Thoracic aorta (tissue), 2 donors: ENCODE results near the gene LDLRAD4. TPM values are rescaled to one million over a fixed set of nuclear protein-coding genes. Genes with fewer than 3 reads are reported as not detected.

Source experiments
- ATAC-seq: fragments of 150-250 bp; one replicate; pipeline ENCODE4 v1.8.0; 2017; ENCODE audit warnings: low read depth; ENCODE audit not compliant: insufficient number of reproducible peaks, low FRiP score
- DNase-seq: peaks from one replicate; pipeline ENCODE4 v3.0.0-alpha.2; 2020; ENCODE audit warnings: low spot score
- H3K27ac ChIP-seq, 2 donors: fragments of 200-600 bp; sonication (generic); 1 replicate in 1 of 2; 2 replicates in 1 of 2; pipeline ENCODE4 v1.5.1; 2016; ENCODE audit warnings: mild to moderate bottlenecking in 2 of 2, moderate library complexity in 2 of 2
- H3K27me3 ChIP-seq: fragments of 200-600 bp; sonication (generic); replicated peaks from 2 replicates; pipeline ENCODE4 v1.6.0; 2016; ENCODE audit warnings: mild to moderate bottlenecking; ENCODE audit not compliant: insufficient read depth
- H3K36me3 ChIP-seq: fragments of 200-600 bp; sonication (generic); one replicate; pipeline ENCODE4 v1.5.1; 2016
- H3K4me1 ChIP-seq, 2 donors: fragments of 200-600 bp; sonication (generic); 1 replicate in 1 of 2; 2 replicates in 1 of 2; pipeline versions ENCODE4 v1.5.1 to v1.6.0; 2016; ENCODE audit warnings: low read depth in 2 of 2, mild to moderate bottlenecking in 1 of 2; ENCODE audit not compliant: control insufficient read depth in 1 of 2
- H3K4me3 ChIP-seq: fragments of 200-600 bp; sonication (generic); 2 replicates; pipeline ENCODE4 v1.5.1; 2016; ENCODE audit warnings: mild to moderate bottlenecking
- H3K9me3 ChIP-seq: fragments of 200-600 bp; sonication (generic); 2 replicates; pipeline ENCODE4 v1.5.1; 2016
- CTCF ChIP-seq: fragments of 200-600 bp; sonication (generic); IDR thresholded peaks from one replicate; pipeline ENCODE4 v1.5.1; 2019; ENCODE audit warnings: antibody characterized with exemption
- total RNA-seq, 2 donors: library from RNA; depleted of rRNA; stranded (reverse); fragments of >200 nt; gene quantifications; one replicate each; pipeline versions ENCODE4 v1.1.0 to v1.2.3, GENCODE V29; 2016

LDLRAD4 gene
- total RNA-seq, 2 donors from 2014 or later, result 98.4 to 135 TPM

- Histone ChIP-seq H3K4me3 (no peak overlapping the region), H3K9me3 (no peaks in the 10 kb centered on the region), H3K27ac (no peak overlapping the region), H3K36me3 (no peaks in the 10 kb centered on the region), H3K27me3 (no peaks in the 10 kb centered on the region), H3K4me1 (peaks cover 10 to 36% of the 10 kb centered on the region in 2 donors)
- ATAC-seq (no peak), DNase-seq (no peak)
- no peak for TF ChIP-seq CTCF
Measured at GRCh38 chr18:13559754-13560153, 341.2 kb downstream of the LDLRAD4 start.

- DNase-seq, result no peak
- no peaks in the 10 kb centered on the region for H3K27me3 ChIP-seq
- H3K27ac ChIP-seq, result no peak overlapping the region
- H3K4me3 ChIP-seq, result no peak overlapping the region
- H3K4me1 ChIP-seq, result peaks cover 14 to 41% of the 10 kb centered on the region in 2 donors
- ATAC-seq, result no peak
- no peaks in the 10 kb centered on the region for H3K36me3 ChIP-seq
- TF ChIP-seq CTCF, result no peak
- no peaks in the 10 kb centered on the region for H3K9me3 ChIP-seq
Measured at GRCh38 chr18:13560306-13560705, 341.7 kb downstream of the LDLRAD4 start.

GRCh38 chr18:13562494-13563029, 344.0 kb downstream of the LDLRAD4 start:
- no peak overlapping the region for H3K27ac ChIP-seq
- H3K36me3 ChIP-seq, result no peaks in the 10 kb centered on the region
- H3K4me3 ChIP-seq, result no peak overlapping the region
- no peaks in the 10 kb centered on the region for H3K9me3 ChIP-seq
- DNase-seq (no peak), ATAC-seq (no peak)
- peaks cover 14 to 59% of the 10 kb centered on the region in 2 donors for H3K4me1 ChIP-seq
- H3K27me3 ChIP-seq, result no peaks in the 10 kb centered on the region
- no peak for TF ChIP-seq CTCF

- DNase-seq, result no peak
- no peak for ATAC-seq
- TF ChIP-seq CTCF, result no peak
- Histone ChIP-seq H3K4me1 (peaks cover 8 to 52% of the 10 kb centered on the region in 2 donors), H3K9me3 (no peaks in the 10 kb centered on the region), H3K36me3 (no peaks in the 10 kb centered on the region), H3K4me3 (no peak overlapping the region), H3K27ac (no peak overlapping the region), H3K27me3 (no peaks in the 10 kb centered on the region)
Measured at GRCh38 chr18:13563390-13563805, 344.8 kb downstream of the LDLRAD4 start.

- no peak overlapping the region for H3K27ac ChIP-seq
- no peak for ATAC-seq
- H3K9me3 ChIP-seq, result no peaks in the 10 kb centered on the region
- peaks cover 8 to 51% of the 10 kb centered on the region in 2 donors for H3K4me1 ChIP-seq
- no peaks in the 10 kb centered on the region for H3K27me3 ChIP-seq
- no peaks in the 10 kb centered on the region for H3K36me3 ChIP-seq
- no peak overlapping the region for H3K4me3 ChIP-seq
- DNase-seq, result no peak
- TF ChIP-seq CTCF, result no peak
Measured at GRCh38 chr18:13564579-13564978, 346.0 kb downstream of the LDLRAD4 start.
